GM12878 (cell line): ENCODE data around the gene CMTM2. TPM values are rescaled to one million over a fixed set of nuclear protein-coding genes. Genes with fewer than 3 reads are reported as not detected.

Experiments
- ATAC-seq: fragments of 200-7000 bp; cut with Tn5 transposase; 3 replicates; pipeline ENCODE4 v1.9.1; 2020; ENCODE audit warnings: mild to moderate bottlenecking, moderate library complexity
- BruUV-seq: library from RNA; stranded (reverse); fragments of 400-500 nt; replicated peaks from 2 replicates; lab custom pipeline; 2021; lab: Mats Ljungman, UMichigan
- CTCF ChIA-PET: fragments of 300-600 bp; sonication (Branson Sonifier 250); formaldehyde crosslinking; extraction: SDS; loops from one replicate; lab custom pipeline; 2021; ENCODE audit warnings: inconsistent platforms; lab: Yijun Ruan, JAX
- POLR2A ChIA-PET: fragments of 350-600 bp; formaldehyde crosslinking; extraction: SDS; loops from one replicate; lab custom pipeline; 2021; ENCODE audit warnings: inconsistent platforms; lab: Charles Lee
- RAD21 ChIA-PET: fragments of 300-600 bp; sonication (Branson Sonifier 250); formaldehyde crosslinking; loops from one replicate; lab custom pipeline; 2023; ENCODE audit warnings: antibody characterized with exemption; ENCODE audit not compliant: unreplicated experiment; lab: Charles Lee
- SMC1A ChIA-PET: fragments of 300-600 bp; sonication (Branson Sonifier 250); formaldehyde crosslinking; loops from one replicate; lab custom pipeline; 2023; ENCODE audit not compliant: unreplicated experiment, uncharacterized antibody; lab: Charles Lee
- DNase-seq: peaks from one replicate; pipeline ENCODE4 v3.0.0-alpha.2; 2011; ENCODE audit warnings: low read depth, low spot score
- FAIRE-seq: peaks from 3 replicates; lab custom pipeline; 2011; peaks lifted over from hg19 to GRCh38; lab: Jason Lieb, UNC
- H2AFZ ChIP-seq: 2 replicates; pipeline ENCODE4 v1.6.0; 2011; ENCODE audit warnings: low read depth, low read length, control low read depth; ENCODE audit not compliant: control insufficient read depth
- H3K27ac ChIP-seq: 2 replicates; pipeline ENCODE4 v1.5.1; 2011; ENCODE audit warnings: control low read depth; ENCODE audit not compliant: control insufficient read depth, insufficient read depth
- H3K27me3 ChIP-seq, 2 experiments: replicated peaks in 1 of 2; 2 replicates each; pipeline versions ENCODE4 v1.6.0 to v1.6.1; 2011; ENCODE audit warnings: low read length in 1 of 2; ENCODE audit not compliant: control insufficient read depth in 2 of 2, insufficient read depth in 2 of 2
- H3K36me3 ChIP-seq, 2 experiments: 2 replicates each; pipeline ENCODE4 v1.5.1; 2011; ENCODE audit warnings: low read length in 1 of 2; ENCODE audit not compliant: control insufficient read depth in 2 of 2, insufficient read depth in 2 of 2
- H3K4me1 ChIP-seq: 2 replicates; pipeline ENCODE4 v1.6.1; 2011; ENCODE audit warnings: mild to moderate bottlenecking, low read length, moderate library complexity, mixed read lengths; ENCODE audit not compliant: control insufficient read depth, insufficient read depth
- H3K4me2 ChIP-seq: 2 replicates; pipeline ENCODE4 v1.6.0; 2011; ENCODE audit warnings: control low read depth; ENCODE audit not compliant: control insufficient read depth, insufficient read depth
- H3K4me3 ChIP-seq: fragments of 200-600 bp; sonication (generic); 2 replicates; pipeline ENCODE4 v1.5.1; 2016
- H3K79me2 ChIP-seq: 2 replicates; pipeline ENCODE4 v1.6.0; 2011; ENCODE audit warnings: low read length; ENCODE audit not compliant: control insufficient read depth, insufficient read depth
- H3K9ac ChIP-seq: 2 replicates; pipeline ENCODE4 v1.8.0; 2011; ENCODE audit warnings: low read length, control low read depth, mixed read lengths; ENCODE audit not compliant: control insufficient read depth, insufficient read depth
- H3K9me3 ChIP-seq: replicated peaks from 3 replicates; pipeline ENCODE4 v1.5.1; 2011; ENCODE audit warnings: mild to moderate bottlenecking, low read length; ENCODE audit not compliant: control insufficient read depth, insufficient read depth
- H4K20me1 ChIP-seq: 2 replicates; pipeline ENCODE4 v1.6.0; 2011; ENCODE audit not compliant: control insufficient read depth, insufficient read depth
- BCL11A ChIP-seq: IDR thresholded peaks from 2 replicates; pipeline ENCODE4 v1.6.1; 2011; ENCODE audit warnings: low read depth, low read length
- EED ChIP-seq: sonication (generic); IDR thresholded peaks from 2 replicates; pipeline ENCODE4 v1.6.1; 2016; ENCODE audit warnings: antibody characterized with exemption, low read depth
- EGR1 ChIP-seq, 2 experiments: IDR thresholded peaks; 1 replicate in 1 of 2; 2 replicates in 1 of 2; pipeline ENCODE4 v1.6.1; 2011 to 2012; ENCODE audit warnings: low read depth in 2 of 2, low read length in 2 of 2, borderline replicate concordance in 1 of 2, mild to moderate bottlenecking in 1 of 2, moderate library complexity in 1 of 2
- EP300 ChIP-seq, 2 experiments: fragments of 150-350 bp in 1 of 2; IDR thresholded peaks; 2 replicates each; pipeline ENCODE4 v1.6.1; 2011 to 2012; ENCODE audit warnings: low read depth in 2 of 2, low read length in 2 of 2, borderline replicate concordance in 1 of 2, improper control_type of control experiment in 1 of 2, inconsistent platforms in 1 of 2; ENCODE audit not compliant: control insufficient read depth in 1 of 2
- ESRRA ChIP-seq: IDR thresholded peaks from 2 replicates; pipeline ENCODE4 v1.6.1; 2012; ENCODE audit warnings: mild to moderate bottlenecking, low read length, improper control_type of control experiment
- HSF1 ChIP-seq: fragments of 150-350 bp; IDR thresholded peaks from 2 replicates; pipeline ENCODE4 v1.6.1; 2014; ENCODE audit warnings: mild to moderate bottlenecking, low read depth, low read length
- IRF5 ChIP-seq: fragments of 450-650 bp; IDR thresholded peaks from 2 replicates; pipeline ENCODE4 v1.6.1; 2017; ENCODE audit warnings: borderline replicate concordance
- MTA3 ChIP-seq: IDR thresholded peaks from 2 replicates; pipeline ENCODE4 v1.6.1; 2012; ENCODE audit warnings: low read length, inconsistent platforms, borderline replicate concordance
- NR2C1 ChIP-seq: fragments of 450-650 bp; IDR thresholded peaks from 2 replicates; pipeline ENCODE4 v1.6.1; 2017; ENCODE audit warnings: antibody characterized with exemption, mild to moderate bottlenecking, moderate library complexity
- PAX5 ChIP-seq: IDR thresholded peaks from 2 replicates; pipeline ENCODE4 v1.6.1; 2011; ENCODE audit warnings: low read depth, low read length, borderline replicate concordance
- PKNOX1 ChIP-seq: fragments of 450-650 bp; IDR thresholded peaks from 2 replicates; pipeline ENCODE4 v1.6.1; 2016; ENCODE audit warnings: mild to moderate bottlenecking
- SREBF2 ChIP-seq: IDR thresholded peaks from 2 replicates; pipeline ENCODE4 v1.6.1; 2012; ENCODE audit warnings: mild to moderate bottlenecking, low read length
- ZBTB40 ChIP-seq: fragments of 450-650 bp; IDR thresholded peaks from 2 replicates; pipeline ENCODE4 v1.6.1; 2016; ENCODE audit warnings: mild to moderate bottlenecking, moderate library complexity, borderline replicate concordance
- ZNF274 ChIP-seq: IDR thresholded peaks from one replicate; pipeline ENCODE4 v1.8.0; 2011; ENCODE audit not compliant: insufficient read length, insufficient read depth
- WGBS: methylation state at CpG from one replicate; pipeline ENCODE4 v1.1.6; 2016; ENCODE audit warnings: low lambda C conversion rate; ENCODE audit not compliant: insufficient replicate concordance, insufficient coverage; ENCODE audit errors: missing lambda C conversion rate; 5-methylcytosine and 5-hydroxymethylcytosine counted together
- in situ Hi-C: fragments of 300-500 bp; cut with MboI; formaldehyde crosslinking; loops from 9 replicates; pipeline ENCODE4 v1.14.3; 2018; ENCODE audit warnings: mixed read lengths
- intact Hi-C: fragments of 100-400 bp; cut with micrococcal nuclease; formaldehyde crosslinking; loops from one replicate; pipeline ENCODE4 v1.14.2; 2022; ENCODE audit not compliant: unreplicated experiment
- polyA plus RNA-seq, 11 experiments: library from polyadenylated mRNA; depleted of rRNA in 4 of 11; unstranded in 6 of 11; stranded (reverse) in 5 of 11; fragments of >200 nt; fragmentation: Nextera tagmentation in 4 of 11; fragmentation: Illumina TruSeq in 1 of 11; extraction: Ambion mirVana in 4 of 11; extraction: Trizol in 1 of 11; gene quantifications; 1 replicate in 1 of 11; 2 replicates in 10 of 11; pipeline versions ENCODE4 v1.2.1 to v1.2.3, GENCODE V29; 2011 to 2016; ENCODE audit warnings: inconsistent platforms in 2 of 11, missing spikeins in 2 of 11, low read depth in 1 of 11
- total RNA-seq, 4 experiments: library from RNA; depleted of rRNA in 3 of 4; stranded (reverse); fragments of >200 nt in 3 of 4; fragmentation: Illumina TruSeq in 1 of 4; extraction: Trizol in 1 of 4; gene quantifications; 2 replicates each; pipeline versions ENCODE4 v1.2.1 to v1.2.3, GENCODE V29; 2013 to 2021

CMTM2 gene
- total and polyA plus RNA-seq, 10 of the 15 experiments (the other 5 are each of a cell fraction or from before 2014, with no cell fraction given): 0.26 to 0.34 TPM; not detected in 8

- H3K4me1 ChIP-seq: no peaks in the 10 kb centered on the region
- ATAC-seq (no peak), FAIRE-seq (no peak), DNase-seq (no peak)
- H3K79me2 ChIP-seq: no peaks in the 10 kb centered on the region
- no peak overlapping the region for H3K4me3 ChIP-seq
- in situ Hi-C loops (no loop called here), intact Hi-C loops (no loop called here)
- ChIA-PET POLR2A (no interaction called here), SMC1A (interaction anchor here (1.1 kb wide), 1 partner anchor 55 kb away, joined by 3 read pairs; no protein-coding TSS in a partner anchor), RAD21 (no interaction called here), CTCF (interaction anchor here (1.3 to 4.6 kb wide), 3 partner anchors 11 to 122 kb away, joined by 4 to 32 read pairs (median 7); no protein-coding TSS in a partner anchor)
- no peaks in the 10 kb centered on the region; a peak in 1 of 4 replicates for H3K36me3 ChIP-seq
- H3K27me3 ChIP-seq: peaks cover 0 to 4% of the 10 kb centered on the region in 2 experiments; a peak in 2 of 4 replicates
- H4K20me1 ChIP-seq: no peaks in the 10 kb centered on the region
- BruUV-seq: no TSS peak
- H3K9ac ChIP-seq: no peak overlapping the region
- no peak overlapping the region for H3K4me2 ChIP-seq
- H3K27ac ChIP-seq: no peak overlapping the region
- WGBS: 25% methylated on average over 10 of the region's 10 CpGs
- H3K9me3 ChIP-seq: no peaks in the 10 kb centered on the region
- no peak overlapping the region for H2AFZ ChIP-seq
- TF ChIP-seq PAX5: no peak
- no peak for TF ChIP-seq NR2C1
- no peak for TF ChIP-seq IRF5
- TF ChIP-seq EGR1 (IDR thresholded peaks at IDR 0.05; ENCODE audit: borderline replicate concordance in 1 of 2, low read depth in 2 of 2, low read length in 2 of 2): no peak
- no peak for TF ChIP-seq ZBTB40
- TF ChIP-seq BCL11A: no peak
- TF ChIP-seq MTA3: no peak
- no peak for TF ChIP-seq ZNF274
- TF ChIP-seq PKNOX1: no peak
- no peak for TF ChIP-seq EP300 (IDR thresholded peaks at IDR 0.05; ENCODE audit: borderline replicate concordance in 1 of 2, control insufficient read depth in 1 of 2, low read depth in 2 of 2, low read length in 2 of 2)
- TF ChIP-seq HSF1: no peak
- no peak for TF ChIP-seq EED
- TF ChIP-seq ESRRA: no peak
- no peak for TF ChIP-seq SREBF2
Observed at GRCh38 chr16:66618588-66619375, 39.5 kb downstream of the CMTM2 start.
